IMR-90 (cell line): ENCODE results near the gene PRCP. TPM values are rescaled to one million over a fixed set of nuclear protein-coding genes. Genes with fewer than 3 reads are reported as not detected.

ENCODE experiments used
- ATAC-seq: fragments of 200-7000 bp; cut with Tn5 transposase; 2 replicates; pipeline ENCODE4 v1.9.1; 2020; ENCODE audit warnings: low read depth, mild to moderate bottlenecking, moderate library complexity
- BruUV-seq: library from RNA; stranded (reverse); fragments of 400-500 nt; replicated peaks from 2 replicates; lab custom pipeline; 2021; lab: Mats Ljungman, UMichigan
- CTCF ChIA-PET: fragments of 300-600 bp; formaldehyde crosslinking; extraction: SDS; loops from one replicate; lab custom pipeline; 2021; ENCODE audit warnings: antibody characterized with exemption; lab: Yijun Ruan, JAX
- POLR2A ChIA-PET: fragments of 300-600 bp; sonication (Branson Sonifier 250); formaldehyde crosslinking; loops from one replicate; lab custom pipeline; 2022; ENCODE audit warnings: antibody characterized with exemption; ENCODE audit not compliant: unreplicated experiment; lab: Charles Lee
- DNase-seq: peaks from one replicate; pipeline ENCODE4 v3.0.0; 2013
- H2AFZ ChIP-seq: replicated peaks from 2 replicates; pipeline ENCODE3; 2013; ENCODE audit warnings: low read length, mild to moderate bottlenecking; ENCODE audit not compliant: poor library complexity
- H2AK5ac ChIP-seq: 2 replicates; pipeline ENCODE4 v1.6.1; 2013; ENCODE audit warnings: low read depth, low read length, inconsistent platforms
- H2AK9ac ChIP-seq: replicated peaks from 2 replicates; pipeline ENCODE3; 2013; ENCODE audit warnings: mild to moderate bottlenecking, low read depth, low read length, moderate library complexity; ENCODE audit not compliant: poor library complexity
- H2BK120ac ChIP-seq: 2 replicates; pipeline ENCODE4 v1.6.1; 2013; ENCODE audit warnings: low read depth, low read length, inconsistent platforms
- H2BK15ac ChIP-seq: 3 replicates; pipeline ENCODE4 v1.6.1; 2013; ENCODE audit warnings: low read depth, low read length, inconsistent platforms
- H2BK20ac ChIP-seq: 2 replicates; pipeline ENCODE4 v1.6.1; 2013; ENCODE audit warnings: low read depth, mild to moderate bottlenecking, inconsistent platforms, low read length, moderate library complexity
- H2BK5ac ChIP-seq: 2 replicates; pipeline ENCODE4 v1.6.1; 2013; ENCODE audit warnings: mild to moderate bottlenecking, low read depth, low read length, inconsistent platforms; ENCODE audit not compliant: poor library complexity, severe bottlenecking
- H3K14ac ChIP-seq: replicated peaks from 2 replicates; pipeline ENCODE4 v1.6.1; 2013; ENCODE audit warnings: low read depth, low read length, inconsistent platforms
- H3K18ac ChIP-seq: 2 replicates; pipeline ENCODE4 v1.6.1; 2013; ENCODE audit warnings: low read depth, low read length, control low read depth
- H3K23ac ChIP-seq: 2 replicates; pipeline ENCODE4 v1.6.1; 2013; ENCODE audit warnings: low read depth, low read length, inconsistent platforms
- H3K27ac ChIP-seq: 2 replicates; pipeline ENCODE4 v1.5.1; 2013; ENCODE audit warnings: mild to moderate bottlenecking, control low read depth, low read length; ENCODE audit not compliant: insufficient read depth
- H3K27me3 ChIP-seq: 2 replicates; pipeline ENCODE4 v1.6.1; 2013; ENCODE audit warnings: low read length; ENCODE audit not compliant: control insufficient read depth, insufficient read depth
- H3K36me3 ChIP-seq: 2 replicates; pipeline ENCODE4 v1.6.1; 2013; ENCODE audit warnings: low read length, mixed read lengths; ENCODE audit not compliant: control insufficient read depth, insufficient read depth
- H3K4ac ChIP-seq: 2 replicates; pipeline ENCODE4 v1.6.1; 2013; ENCODE audit warnings: low read depth, low read length, inconsistent platforms
- H3K4me1 ChIP-seq: 2 replicates; pipeline ENCODE4 v1.6.1; 2013; ENCODE audit warnings: low read length, mixed read lengths; ENCODE audit not compliant: control insufficient read depth, insufficient read depth
- H3K4me2 ChIP-seq: 2 replicates; pipeline ENCODE4 v1.6.1; 2013; ENCODE audit warnings: low read depth, mild to moderate bottlenecking, control low read depth, low read length, moderate library complexity
- H3K4me3 ChIP-seq: 2 replicates; pipeline ENCODE4 v1.5.1; 2013; ENCODE audit warnings: low read depth, mild to moderate bottlenecking, control low read depth, low read length, moderate library complexity; ENCODE audit not compliant: insufficient read depth
- H3K56ac ChIP-seq: 2 replicates; pipeline ENCODE4 v1.6.1; 2013; ENCODE audit warnings: low read length, inconsistent platforms; ENCODE audit not compliant: insufficient read depth; ENCODE audit errors: extremely low read depth
- H3K79me1 ChIP-seq, 2 experiments: 2 replicates each; pipeline ENCODE4 v1.6.1; 2013; ENCODE audit warnings: low read length in 2 of 2, inconsistent platforms in 1 of 2, low read depth in 1 of 2
- H3K9ac ChIP-seq: 2 replicates; pipeline ENCODE4 v1.6.1; 2013; ENCODE audit warnings: low read depth, low read length, control low read depth
- H3K9me1 ChIP-seq: 2 replicates; pipeline ENCODE4 v1.6.1; 2013; ENCODE audit warnings: low read length, inconsistent platforms; ENCODE audit not compliant: insufficient read depth
- H3K9me3 ChIP-seq: 2 replicates; pipeline ENCODE4 v1.6.1; 2013; ENCODE audit warnings: low read length; ENCODE audit not compliant: control insufficient read depth, insufficient read depth
- H4K20me1 ChIP-seq: 2 replicates; pipeline ENCODE4 v1.6.1; 2013; ENCODE audit warnings: low read length, inconsistent platforms; ENCODE audit not compliant: insufficient read depth
- H4K5ac ChIP-seq: 2 replicates; pipeline ENCODE4 v1.6.1; 2013; ENCODE audit warnings: mild to moderate bottlenecking, low read depth, low read length, control low read depth
- H4K8ac ChIP-seq, 2 experiments: 2 replicates each; pipeline ENCODE4 v1.6.1; 2013; ENCODE audit warnings: low read depth in 2 of 2, low read length in 2 of 2, control low read depth in 1 of 2, inconsistent platforms in 1 of 2
- H4K91ac ChIP-seq: 2 replicates; pipeline ENCODE4 v1.6.1; 2013; ENCODE audit warnings: low read depth, low read length, inconsistent platforms; ENCODE audit not compliant: insufficient read depth
- BHLHE40 ChIP-seq: fragments of 150-350 bp; IDR thresholded peaks from 2 replicates; pipeline ENCODE4 v1.6.1; 2016; ENCODE audit warnings: mild to moderate bottlenecking, low read depth, low read length
- CEBPB ChIP-seq: IDR thresholded peaks from 2 replicates; pipeline ENCODE4 v1.6.1; 2012; ENCODE audit warnings: low read depth, low read length, improper control_type of control experiment
- CHD1 ChIP-seq: IDR thresholded peaks from 2 replicates; pipeline ENCODE4 v1.6.1; 2012; ENCODE audit warnings: low read depth, low read length, improper control_type of control experiment
- ELK1 ChIP-seq: fragments of 150-350 bp; IDR thresholded peaks from 2 replicates; pipeline ENCODE4 v1.6.1; 2016; ENCODE audit warnings: low read depth, mild to moderate bottlenecking, low read length, moderate library complexity, borderline replicate concordance
- FOS ChIP-seq: fragments of 150-350 bp; IDR thresholded peaks from 2 replicates; pipeline ENCODE4 v1.6.1; 2016; ENCODE audit warnings: low read depth, low read length
- MAFK ChIP-seq: IDR thresholded peaks from 2 replicates; pipeline ENCODE4 v1.6.1; 2012; ENCODE audit warnings: low read depth, low read length, improper control_type of control experiment
- MAZ ChIP-seq: IDR thresholded peaks from 2 replicates; pipeline ENCODE4 v1.6.1; 2012; ENCODE audit warnings: low read depth, mild to moderate bottlenecking, low read length, improper control_type of control experiment, moderate library complexity, borderline replicate concordance
- MXI1 ChIP-seq: IDR thresholded peaks from 2 replicates; pipeline ENCODE4 v1.6.1; 2012; ENCODE audit warnings: low read depth, mild to moderate bottlenecking, low read length, moderate library complexity, borderline replicate concordance
- NFE2L2 ChIP-seq: fragments of 150-350 bp; IDR thresholded peaks from 2 replicates; pipeline ENCODE4 v1.6.1; 2016; ENCODE audit warnings: low read depth, mild to moderate bottlenecking, low read length
- POLR2A ChIP-seq: IDR thresholded peaks from 2 replicates; pipeline ENCODE4 v1.6.1; 2012; ENCODE audit warnings: mild to moderate bottlenecking, low read depth, low read length
- RAD21 ChIP-seq: IDR thresholded peaks from 2 replicates; pipeline ENCODE4 v1.6.1; 2012; ENCODE audit warnings: low read length, improper control_type of control experiment
- RCOR1 ChIP-seq: IDR thresholded peaks from 2 replicates; pipeline ENCODE4 v1.6.1; 2012; ENCODE audit warnings: mild to moderate bottlenecking, low read length, improper control_type of control experiment; ENCODE audit not compliant: insufficient replicate concordance
- RFX5 ChIP-seq: IDR thresholded peaks from 2 replicates; pipeline ENCODE4 v1.8.0; 2012; ENCODE audit warnings: low read depth, mild to moderate bottlenecking, low read length, moderate library complexity
- SMC3 ChIP-seq: fragments of 150-350 bp; IDR thresholded peaks from 2 replicates; pipeline ENCODE4 v1.6.1; 2016; ENCODE audit warnings: low read depth, mild to moderate bottlenecking, antibody characterized with exemption, low read length, moderate library complexity
- USF2 ChIP-seq: fragments of 150-350 bp; IDR thresholded peaks from 2 replicates; pipeline ENCODE4 v1.6.1; 2017; ENCODE audit warnings: mild to moderate bottlenecking, antibody characterized with exemption, low read length, low read depth
- WGBS, 2 experiments: methylation state at CpG; one replicate each; pipeline versions ENCODE4 v1.1.5 to v1.1.7; 2013; ENCODE audit warnings: missing lambda C conversion rate in 2 of 2; ENCODE audit not compliant: insufficient read length in 1 of 2; ENCODE audit errors: extremely low coverage in 2 of 2; 5-methylcytosine and 5-hydroxymethylcytosine counted together
- dilution Hi-C: fragments of 300-500 bp; cut with HindIII; formaldehyde crosslinking; loops from one replicate; pipeline ENCODE4 v1.14.3; 2018; ENCODE audit warnings: low sequenced_read_pairs; ENCODE audit not compliant: unreplicated experiment
- in situ Hi-C: fragments of 300-500 bp; cut with MboI; formaldehyde crosslinking; loops from 3 replicates; pipeline ENCODE4 v1.14.3; 2019; ENCODE audit warnings: low sequenced_read_pairs, inconsistent platforms, mixed read lengths
- intact Hi-C: fragments of 100-400 bp; cut with micrococcal nuclease; formaldehyde crosslinking; loops from 2 replicates; pipeline ENCODE4 v1.10.0; 2022
- polyA plus RNA-seq, 3 experiments: library from polyadenylated mRNA; depleted of rRNA; stranded (reverse); fragments of >200 nt; gene quantifications; 2 replicates each; pipeline ENCODE4 v1.2.3, GENCODE V29; 2012; ENCODE audit warnings: low replicate concordance in 1 of 3
- total RNA-seq: library from RNA; depleted of rRNA; stranded (reverse); fragments of >200 nt; gene quantifications from 2 replicates; pipeline ENCODE4 v1.2.3, GENCODE V29; 2012
- TF ChIP-seq, protein P1 (sequence below): conservative IDR thresholded peaks from 2 replicates; pipeline ENCODE4 v1.5.1; 2012; ENCODE audit warnings: mild to moderate bottlenecking, low read depth, low read length, improper control_type of control experiment

Gene PRCP
- total and polyA plus RNA-seq, 2 of the 4 experiments (the other 2 are of a cell fraction): 31.7 to 64.9 TPM

GRCh38 chr11:82907371-82907770, 7.1 kb upstream of the PRCP start:
- no peak overlapping the region for H4K5ac ChIP-seq
- DNase-seq (no peak), ATAC-seq (no peak)
- H4K8ac ChIP-seq: no peak overlapping the region
- no peak overlapping the region for H2AFZ ChIP-seq
- H3K4me1 ChIP-seq: no peaks in the 10 kb centered on the region
- BruUV-seq: no TSS peak
- TF ChIP-seq RCOR1: no peak
- no peak for TF ChIP-seq CHD1
- no peak for TF ChIP-seq MXI1
- TF ChIP-seq MAZ: no peak
- TF ChIP-seq, protein P1, sequence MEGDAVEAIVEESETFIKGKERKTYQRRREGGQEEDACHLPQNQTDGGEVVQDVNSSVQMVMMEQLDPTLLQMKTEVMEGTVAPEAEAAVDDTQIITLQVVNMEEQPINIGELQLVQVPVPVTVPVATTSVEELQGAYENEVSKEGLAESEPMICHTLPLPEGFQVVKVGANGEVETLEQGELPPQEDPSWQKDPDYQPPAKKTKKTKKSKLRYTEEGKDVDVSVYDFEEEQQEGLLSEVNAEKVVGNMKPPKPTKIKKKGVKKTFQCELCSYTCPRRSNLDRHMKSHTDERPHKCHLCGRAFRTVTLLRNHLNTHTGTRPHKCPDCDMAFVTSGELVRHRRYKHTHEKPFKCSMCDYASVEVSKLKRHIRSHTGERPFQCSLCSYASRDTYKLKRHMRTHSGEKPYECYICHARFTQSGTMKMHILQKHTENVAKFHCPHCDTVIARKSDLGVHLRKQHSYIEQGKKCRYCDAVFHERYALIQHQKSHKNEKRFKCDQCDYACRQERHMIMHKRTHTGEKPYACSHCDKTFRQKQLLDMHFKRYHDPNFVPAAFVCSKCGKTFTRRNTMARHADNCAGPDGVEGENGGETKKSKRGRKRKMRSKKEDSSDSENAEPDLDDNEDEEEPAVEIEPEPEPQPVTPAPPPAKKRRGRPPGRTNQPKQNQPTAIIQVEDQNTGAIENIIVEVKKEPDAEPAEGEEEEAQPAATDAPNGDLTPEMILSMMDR: no peak
- TF ChIP-seq FOS: no peak
- no peak for TF ChIP-seq ELK1
- TF ChIP-seq RFX5: no peak
- TF ChIP-seq BHLHE40: no peak
- no peak for TF ChIP-seq MAFK
- no peak for TF ChIP-seq SMC3
- TF ChIP-seq CEBPB: no peak
- TF ChIP-seq USF2: no peak
- no peak for TF ChIP-seq RAD21
- TF ChIP-seq POLR2A: no peak
- TF ChIP-seq NFE2L2: no peak
- no peak overlapping the region for H4K91ac ChIP-seq
- no peak overlapping the region for H2BK20ac ChIP-seq
- intact Hi-C loops (loop anchor here (2.0 to 5.0 kb wide), 3 partner anchors 763 to 910 kb away; no protein-coding TSS in a partner anchor), in situ Hi-C loops (loop anchor here (5.0 to 25.0 kb wide), 4 partner anchors 167 to 905 kb away; partner anchors contain the start of gene RAB30), dilution Hi-C loops (no loop called here)
- no peak overlapping the region for H3K9ac ChIP-seq
- H3K14ac ChIP-seq: no peak overlapping the region
- H3K27ac ChIP-seq: no peak overlapping the region
- POLR2A ChIA-PET: no interaction called here
- H2BK15ac ChIP-seq: no peak overlapping the region
- no peak overlapping the region for H3K23ac ChIP-seq
- H2BK120ac ChIP-seq: no peak overlapping the region
- no peak overlapping the region for H2AK5ac ChIP-seq
- H3K9me1 ChIP-seq: no peaks in the 10 kb centered on the region
- no CpG with 5 or more reads among the region's 5 CpGs for WGBS, 2 experiments
- no peaks in the 10 kb centered on the region; the same call in 1 of the 2 replicates for H3K9me3 ChIP-seq
- H3K79me1 ChIP-seq: peaks cover 10 to 18% of the 10 kb centered on the region in 2 experiments; a peak in 3 of 4 replicates
- H3K27me3 ChIP-seq: no peaks in the 10 kb centered on the region
- no peak overlapping the region for H2AK9ac ChIP-seq
- H4K20me1 ChIP-seq: no peaks in the 10 kb centered on the region
- CTCF ChIA-PET: no interaction called here
- H3K4me2 ChIP-seq: no peak overlapping the region
- no peak overlapping the region for H3K18ac ChIP-seq
- no peak overlapping the region for H3K56ac ChIP-seq
- H3K36me3 ChIP-seq: no peaks in the 10 kb centered on the region
- H2BK5ac ChIP-seq: no peak overlapping the region
- no peak overlapping the region for H3K4ac ChIP-seq
- H3K4me3 ChIP-seq: no peak overlapping the region
